Heart left ventricle (tissue), 16 donors: ENCODE data around the gene KRT222. TPM values are rescaled to one million over a fixed set of nuclear protein-coding genes. Genes with fewer than 3 reads are reported as not detected.

Experiments
- ATAC-seq, 4 donors: fragments of 200-7000 bp; cut with Tn5 transposase; one replicate each; pipeline ENCODE4 v1.9.1; 2020 to 2022; ENCODE audit warnings: moderate library complexity in 4 of 4, mild to moderate bottlenecking in 3 of 4, moderate number of reproducible peaks in 1 of 4
- DNase-seq, 5 donors: peaks; one replicate each; pipeline ENCODE4 v3.0.0-alpha.2; 2020
- H3K27ac ChIP-seq, 12 donors: fragments of 200-600 bp; sonication (generic) in 4 of 12; one replicate each; pipeline versions ENCODE4 v1.5.0 to v1.8.0; 2016 to 2022; ENCODE audit warnings: mild to moderate bottlenecking in 2 of 12
- H3K27me3 ChIP-seq, 9 donors: fragments of 200-600 bp; sonication (generic) in 2 of 9; one replicate each; pipeline versions ENCODE4 v1.5.1 to v1.8.0; 2016 to 2022; ENCODE audit warnings: mild to moderate bottlenecking in 3 of 9
- H3K36me3 ChIP-seq, 9 donors: fragments of 200-600 bp; sonication (generic) in 2 of 9; one replicate each; pipeline versions ENCODE4 v1.5.0 to v1.8.0; 2018 to 2022; ENCODE audit warnings: mild to moderate bottlenecking in 2 of 9
- H3K4me1 ChIP-seq, 12 donors: fragments of 200-600 bp; sonication (generic) in 4 of 12; one replicate each; pipeline versions ENCODE4 v1.5.0 to v1.8.0; 2016 to 2022; ENCODE audit warnings: mild to moderate bottlenecking in 3 of 12
- H3K4me3 ChIP-seq, 12 donors: fragments of 200-600 bp; sonication (generic) in 4 of 12; one replicate each; pipeline versions ENCODE4 v1.5.0 to v1.8.0; 2017 to 2022; ENCODE audit warnings: mild to moderate bottlenecking in 9 of 12, moderate library complexity in 4 of 12
- H3K9me3 ChIP-seq, 12 donors: fragments of 200-600 bp; sonication (generic) in 4 of 12; one replicate each; pipeline versions ENCODE4 v1.5.0 to v1.8.0; 2016 to 2022; ENCODE audit warnings: mild to moderate bottlenecking in 1 of 12
- POLR2A ChIP-seq, 2 donors: fragments of 450-650 bp; IDR thresholded peaks; one replicate each; pipeline ENCODE4 v1.6.1; 2017; ENCODE audit warnings: antibody characterized with exemption in 2 of 2, mild to moderate bottlenecking in 2 of 2, moderate library complexity in 2 of 2
- WGBS, 4 donors: extraction: QIAGEN DNeasy Blood & Tissue Kit in 2 of 4; methylation state at CpG; one replicate each; pipeline versions ENCODE4 v1.1.5 to v1.1.7; 2013 to 2018; 5-methylcytosine and 5-hydroxymethylcytosine counted together
- intact Hi-C, 10 donors: fragments of 100-400 bp; cut with DNase I; formaldehyde crosslinking; loops; one replicate each; pipeline versions ENCODE4 v1.11.1 to v1.14.2; 2022
- polyA plus RNA-seq, 2 donors: library from polyadenylated mRNA; stranded (reverse); fragments of 200-250 nt; gene quantifications; one replicate each; pipeline ENCODE4 v1.2.3, GENCODE V29; 2013
- total RNA-seq, 9 donors: library from RNA; depleted of rRNA in 2 of 9; stranded (reverse); fragments of >200 nt in 2 of 9; fragmentation: NEBNext Ultra II Directional in 3 of 9; extraction: Animal tissue kit (Norgen Biotek cat#: 25700) in 3 of 9; gene quantifications; one replicate each; pipeline versions ENCODE4 v1.1.0 to v1.2.4, GENCODE V29; 2016 to 2023
- TF ChIP-seq, protein P1 (sequence below), 12 donors: fragments of 200-600 bp; sonication (generic) in 4 of 12; IDR thresholded peaks; one replicate each; pipeline versions ENCODE4 v1.5.0 to v1.8.0; 2018 to 2022; ENCODE audit warnings: antibody characterized with exemption in 12 of 12, mild to moderate bottlenecking in 5 of 12
- donor health status: ischemic (EF 13 %, LVEDD 7.1; RV severe dilation, severe dysfunction).
- donor health status: healthy with polysubstance abuse.
- donor health status: DM: no; HTN: yes; CAD: no.
- donor health status: DM: no; HTN: no; CAD: no.
- donor health status: ischemic (EF 25% LVEDD 6.9; RV normal size, moderate dysfunction).
- donor health status: ischemic (EF 25% LVEDD 5.7; RV mildly dilated, moderate dysfunction).
- donor health status: healthy.
- donor health status: DM: yes; HTN: yes; CAD: no.
- donor health status: ischemic (EF 35%, LVEDD 5.7; RV mildly dilated, moderate dysfunction).
- donor health status: nonischemic (EF 11% LVEDD 7.7; RV severe dilation, severe dysfunction).
- donor health status: DM: yes; HTN: yes; CAD: no.
- donor health status: PGD.
- donor health status: ischemic (EF 29% LVEDD 5.4; RV normal size, mild dysfunction).
- donor health status: nonischemic (EF 23%, LVEDD 6.1; RV moderate dilation, normal function).

Gene KRT222
- total and polyA plus RNA-seq, 11 donors = 0.25 to 1.3 (median 0.96) TPM; not detected in 6

DNA sequence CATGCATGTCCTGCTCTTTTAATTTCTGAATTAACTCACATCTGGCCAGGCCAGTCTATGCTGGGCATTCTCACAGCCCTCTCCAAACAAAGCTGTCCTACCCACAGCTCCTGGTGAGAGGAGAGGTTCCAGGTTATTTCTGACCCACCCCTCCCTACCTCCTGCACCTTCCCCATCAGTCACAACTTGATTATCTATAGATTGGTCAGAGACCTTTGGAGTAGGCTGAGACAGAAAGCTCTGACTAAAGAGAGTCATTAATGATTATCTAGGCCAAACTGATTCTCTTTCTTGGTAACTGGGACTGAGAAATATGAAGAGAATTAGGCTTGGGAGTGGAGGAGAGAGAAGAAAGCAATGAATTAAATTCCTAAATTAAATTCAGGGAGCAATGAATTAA lies 1.4 kb upstream of the KRT222 start:
- intact Hi-C loops = no loop called here
- Histone ChIP-seq H3K4me3 (no peak overlapping the region), H3K27me3 (peaks cover 0 to 41% (median 3%) of the 10 kb centered on the region in 9 donors), H3K9me3 (no peaks in the 10 kb centered on the region), H3K36me3 (no peaks in the 10 kb centered on the region), H3K4me1 (peaks cover 0 to 7% (median 0%) of the 10 kb centered on the region in 12 donors), H3K27ac (no peak overlapping the region)
- no peak for DNase-seq
- TF ChIP-seq, protein P1, sequence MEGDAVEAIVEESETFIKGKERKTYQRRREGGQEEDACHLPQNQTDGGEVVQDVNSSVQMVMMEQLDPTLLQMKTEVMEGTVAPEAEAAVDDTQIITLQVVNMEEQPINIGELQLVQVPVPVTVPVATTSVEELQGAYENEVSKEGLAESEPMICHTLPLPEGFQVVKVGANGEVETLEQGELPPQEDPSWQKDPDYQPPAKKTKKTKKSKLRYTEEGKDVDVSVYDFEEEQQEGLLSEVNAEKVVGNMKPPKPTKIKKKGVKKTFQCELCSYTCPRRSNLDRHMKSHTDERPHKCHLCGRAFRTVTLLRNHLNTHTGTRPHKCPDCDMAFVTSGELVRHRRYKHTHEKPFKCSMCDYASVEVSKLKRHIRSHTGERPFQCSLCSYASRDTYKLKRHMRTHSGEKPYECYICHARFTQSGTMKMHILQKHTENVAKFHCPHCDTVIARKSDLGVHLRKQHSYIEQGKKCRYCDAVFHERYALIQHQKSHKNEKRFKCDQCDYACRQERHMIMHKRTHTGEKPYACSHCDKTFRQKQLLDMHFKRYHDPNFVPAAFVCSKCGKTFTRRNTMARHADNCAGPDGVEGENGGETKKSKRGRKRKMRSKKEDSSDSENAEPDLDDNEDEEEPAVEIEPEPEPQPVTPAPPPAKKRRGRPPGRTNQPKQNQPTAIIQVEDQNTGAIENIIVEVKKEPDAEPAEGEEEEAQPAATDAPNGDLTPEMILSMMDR (IDR thresholded peaks at IDR 0.05) = no peak
- no peak for TF ChIP-seq POLR2A (IDR thresholded peaks at IDR 0.05)
- ATAC-seq = no peak

DNA sequence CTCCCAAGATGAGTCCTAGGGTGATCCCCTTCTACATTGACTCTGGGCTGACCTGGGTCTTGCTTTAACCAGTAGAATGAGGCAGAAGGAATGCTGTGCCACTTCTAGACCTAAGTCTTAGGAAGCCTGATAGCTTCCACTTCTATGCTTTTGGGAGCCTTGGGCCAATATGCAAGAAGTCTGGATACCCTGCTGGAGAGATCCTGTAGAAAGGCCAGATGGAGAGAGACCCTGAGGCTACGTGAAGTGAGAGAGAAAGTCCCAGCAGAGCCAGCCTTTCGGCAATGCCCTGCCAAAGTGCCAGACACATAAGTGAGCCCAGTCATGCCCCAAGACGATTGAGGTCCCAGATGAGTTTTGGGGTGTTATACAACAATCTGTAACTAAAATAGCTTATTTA lies 1.7 kb downstream of the KRT222 start:
- Histone ChIP-seq H3K27me3 (peaks cover 0 to 38% (median 3%) of the 10 kb centered on the region in 9 donors), H3K9me3 (no peaks in the 10 kb centered on the region), H3K4me3 (no peak overlapping the region), H3K27ac (no peak overlapping the region), H3K36me3 (no peaks in the 10 kb centered on the region), H3K4me1 (peaks cover 0 to 7% (median 0%) of the 10 kb centered on the region in 12 donors)
- no peak for TF ChIP-seq POLR2A (IDR thresholded peaks at IDR 0.05)
- TF ChIP-seq, protein P1 (IDR thresholded peaks at IDR 0.05) = no peak
- WGBS, 4 donors = 82 to 88% (median 83%) methylated on average over 3 of the region's 3 CpGs
- DNase-seq (no peak), ATAC-seq (no peak)
- intact Hi-C loops = no loop called here

DNA sequence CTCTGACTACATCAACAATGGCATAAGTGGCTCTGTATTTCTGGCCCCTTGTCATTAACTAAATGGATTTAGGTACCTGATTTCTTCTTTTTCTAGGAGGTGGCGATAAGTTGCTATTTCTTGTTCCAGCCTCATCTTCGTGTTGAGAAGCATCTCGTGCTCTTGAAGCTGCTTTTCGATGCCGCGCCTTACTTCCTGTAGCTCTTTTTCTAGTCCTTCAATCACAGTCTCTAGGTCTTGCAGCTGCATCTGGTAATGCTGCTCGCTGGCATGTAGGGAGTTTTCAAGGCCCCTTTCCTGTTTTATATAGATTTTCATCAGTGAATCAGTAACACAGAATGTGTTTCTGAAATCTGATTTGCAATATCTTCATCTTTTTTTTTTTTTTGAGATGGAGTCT lies 5.1 kb downstream of the KRT222 start:
- intact Hi-C loops = loop anchor here in 1 of 10 donors (10.0 kb wide), 1 partner anchor 125 kb away; the partner anchor contains the start of gene KRT27
- WGBS, 4 donors = 79 to 84% (median 81%) methylated on average over 7 of the region's 7 CpGs
- H3K9me3 ChIP-seq = no peaks in the 10 kb centered on the region
- H3K4me3 ChIP-seq = no peak overlapping the region
- TF ChIP-seq, protein P1 (IDR thresholded peaks at IDR 0.05) = no peak
- TF ChIP-seq POLR2A (IDR thresholded peaks at IDR 0.05) = no peak
- H3K27me3 ChIP-seq = peaks cover 0 to 18% (median 1%) of the 10 kb centered on the region in 9 donors
- DNase-seq (no peak), ATAC-seq (no peak)
- H3K36me3 ChIP-seq = no peaks in the 10 kb centered on the region
- peaks cover 0 to 2% (median 0%) of the 10 kb centered on the region in 12 donors for H3K4me1 ChIP-seq
- no peak overlapping the region for H3K27ac ChIP-seq

DNA sequence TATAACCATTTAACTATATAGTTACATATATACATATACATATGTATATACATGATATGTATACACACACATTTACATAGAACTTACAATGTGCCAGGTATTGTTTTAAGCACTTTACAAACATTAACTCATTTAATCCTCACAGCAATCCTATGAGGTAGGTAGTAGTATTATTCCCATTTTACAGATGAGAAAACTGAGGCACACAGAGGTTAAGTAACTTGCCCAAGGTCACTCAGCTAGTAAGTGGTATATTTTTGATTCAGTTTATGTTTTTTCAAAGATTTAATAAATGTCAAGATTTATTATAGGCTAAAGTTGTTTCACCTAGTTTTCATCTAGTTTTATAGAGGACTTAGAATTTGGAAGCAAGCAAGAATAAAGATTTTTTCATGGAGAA lies 6.6 kb downstream of the KRT222 start:
- Histone ChIP-seq H3K4me1 (no peaks in the 10 kb centered on the region), H3K36me3 (no peaks in the 10 kb centered on the region), H3K4me3 (no peak overlapping the region), H3K27me3 (peaks cover 0 to 6% (median 0%) of the 10 kb centered on the region in 9 donors), H3K27ac (no peak overlapping the region), H3K9me3 (no peaks in the 10 kb centered on the region)
- ATAC-seq (no peak), DNase-seq (no peak)
- intact Hi-C loops = loop anchor here in 1 of 10 donors (10.0 kb wide), 1 partner anchor 126 kb away; the partner anchor contains the start of gene KRT27
- TF ChIP-seq POLR2A (IDR thresholded peaks at IDR 0.05) = no peak
- TF ChIP-seq, protein P1 (IDR thresholded peaks at IDR 0.05) = no peak
